NCI-H510A treated with DMSO at 0.1 percent for 48 hours (cell line): ENCODE measurements around the gene MTMR6.

ENCODE experiments used
- DNase-seq: peaks from one replicate; lab custom pipeline; 2025; lab: John Stamatoyannopoulos, UW

The MTMR6 gene

GRCh38 chr13:25276748-25277147 is 10.5 kb downstream of the MTMR6 start:
- DNase-seq, result no peak

- DNase-seq, result no peak
These were observed 18.7 kb downstream of the MTMR6 start for GRCh38 chr13:25268561-25268960.

GRCh38 chr13:25267715-25268114 is 19.6 kb downstream of the MTMR6 start:
- no peak for DNase-seq

GRCh38 chr13:25266706-25267105 is 20.6 kb downstream of the MTMR6 start:
- no peak for DNase-seq

GRCh38 chr13:25262261-25262660 is 25.0 kb downstream of the MTMR6 start:
- no peak for DNase-seq

- DNase-seq, result no peak
These were observed 33.6 kb downstream of the MTMR6 start for GRCh38 chr13:25253702-25254101.

GRCh38 chr13:25252752-25253151 is 34.5 kb downstream of the MTMR6 start:
- no peak for DNase-seq

- no peak for DNase-seq
These were observed 35.1 kb downstream of the MTMR6 start for GRCh38 chr13:25252225-25252624.

- peak; percentile 8 for DNase-seq
These were observed 38.2 kb downstream of the MTMR6 start for GRCh38 chr13:25249001-25249543.

- DNase-seq, result no peak
These were observed 39.2 kb downstream of the MTMR6 start for GRCh38 chr13:25248071-25248470.

GRCh38 chr13:25247360-25247759 is 39.9 kb downstream of the MTMR6 start:
- DNase-seq, result no peak

GRCh38 chr13:25244123-25244522 is 43.2 kb downstream of the MTMR6 start:
- DNase-seq, result no peak

- DNase-seq, result no peak
These were observed 44.3 kb downstream of the MTMR6 start for GRCh38 chr13:25242956-25243355.

- DNase-seq, result no peak
These were observed 46.3 kb downstream of the MTMR6 start for GRCh38 chr13:25241007-25241406.

- no peak for DNase-seq
These were observed 50.2 kb downstream of the MTMR6 start for GRCh38 chr13:25237083-25237482.

GRCh38 chr13:25233861-25234260 is 53.4 kb downstream of the MTMR6 start:
- DNase-seq, result no peak

GRCh38 chr13:25232937-25233515 is 54.3 kb downstream of the MTMR6 start:
- peak; percentile 5 for DNase-seq

GRCh38 chr13:25231517-25231916 is 55.8 kb downstream of the MTMR6 start:
- no peak for DNase-seq

- DNase-seq, result no peak
These were observed 59.6 kb downstream of the MTMR6 start for GRCh38 chr13:25227690-25228089.

GRCh38 chr13:25225970-25226369 is 61.3 kb downstream of the MTMR6 start:
- DNase-seq, result no peak

GRCh38 chr13:25224151-25224550 is 63.1 kb downstream of the MTMR6 start:
- no peak for DNase-seq

GRCh38 chr13:25222740-25223139 is 64.5 kb downstream of the MTMR6 start:
- no peak for DNase-seq

- no peak for DNase-seq
These were observed 69.3 kb downstream of the MTMR6 start for GRCh38 chr13:25218019-25218418.
